Hepatocyte (in vitro differentiated cells): ENCODE results near the gene TRAPPC3L. TPM values are rescaled to one million over a fixed set of nuclear protein-coding genes. Genes with fewer than 3 reads are reported as not detected.

ENCODE experiments used
- DNase-seq: peaks from one replicate; pipeline ENCODE4 v3.0.0-alpha.2; 2016; ENCODE audit warnings: low spot score
- H2AFZ ChIP-seq: fragments of 200-600 bp; sonication (generic); 2 replicates; pipeline ENCODE4 v1.6.0; 2016; ENCODE audit warnings: antibody characterized with exemption, mild to moderate bottlenecking
- H3K27ac ChIP-seq: fragments of 200-600 bp; sonication (generic); 2 replicates; pipeline ENCODE4 v1.5.1; 2016; ENCODE audit warnings: mild to moderate bottlenecking
- H3K27me3 ChIP-seq: fragments of 200-600 bp; sonication (generic); 2 replicates; pipeline ENCODE4 v1.6.1; 2016
- H3K36me3 ChIP-seq: fragments of 200-600 bp; sonication (generic); replicated peaks from 2 replicates; pipeline ENCODE4 v1.5.1; 2016; ENCODE audit warnings: low read depth; ENCODE audit not compliant: insufficient read depth
- H3K4me1 ChIP-seq: fragments of 200-600 bp; sonication (generic); 2 replicates; pipeline ENCODE4 v1.5.1; 2016; ENCODE audit warnings: mild to moderate bottlenecking, moderate library complexity; ENCODE audit not compliant: insufficient read depth
- H3K4me2 ChIP-seq: fragments of 200-600 bp; sonication (generic); 2 replicates; pipeline ENCODE4 v1.6.0; 2016
- H3K4me3 ChIP-seq: fragments of 200-600 bp; sonication (generic); 2 replicates; pipeline ENCODE4 v1.5.1; 2016; ENCODE audit warnings: mild to moderate bottlenecking
- H3K79me2 ChIP-seq: fragments of 200-600 bp; sonication (generic); 2 replicates; pipeline ENCODE4 v1.6.0; 2017; ENCODE audit warnings: mild to moderate bottlenecking
- H3K9me2 ChIP-seq: fragments of 200-600 bp; sonication (generic); replicated peaks from 2 replicates; pipeline ENCODE4 v1.6.0; 2017; ENCODE audit warnings: mild to moderate bottlenecking; ENCODE audit not compliant: insufficient read depth
- H3K9me3 ChIP-seq: fragments of 200-600 bp; sonication (generic); 2 replicates; pipeline ENCODE4 v1.5.1; 2016; ENCODE audit warnings: low read depth, mild to moderate bottlenecking
- H4K20me1 ChIP-seq: fragments of 200-600 bp; sonication (generic); 2 replicates; pipeline ENCODE4 v1.6.0; 2016; ENCODE audit warnings: mild to moderate bottlenecking; ENCODE audit not compliant: insufficient read depth, poor library complexity, severe bottlenecking
- CTCF ChIP-seq: fragments of 200-600 bp; sonication (generic); IDR thresholded peaks from 2 replicates; pipeline ENCODE4 v1.5.1; 2016; ENCODE audit warnings: antibody characterized with exemption, mild to moderate bottlenecking; ENCODE audit not compliant: poor library complexity
- EZH2 ChIP-seq: fragments of 200-600 bp; sonication (generic); IDR thresholded peaks from 2 replicates; pipeline ENCODE4 v1.6.1; 2016; ENCODE audit warnings: antibody characterized with exemption, mild to moderate bottlenecking, borderline replicate concordance
- EZH2phosphoT487 ChIP-seq: fragments of 200-600 bp; sonication (generic); IDR thresholded peaks from one replicate; pipeline ENCODE4 v1.6.1; 2018; ENCODE audit warnings: antibody characterized with exemption, mild to moderate bottlenecking, low read depth, moderate library complexity; ENCODE audit not compliant: unreplicated experiment, severe bottlenecking
- WGBS: methylation state at CpG from one replicate; pipeline ENCODE4 v1.1.6; 2016; ENCODE audit warnings: low lambda C conversion rate; ENCODE audit errors: missing lambda C conversion rate; 5-methylcytosine and 5-hydroxymethylcytosine counted together
- polyA plus RNA-seq: library from polyadenylated mRNA; unstranded; fragments of >200 nt; fragmentation: Nextera tagmentation; extraction: Ambion mirVana; gene quantifications from 2 replicates; pipeline ENCODE4 v1.2.1, GENCODE V29; 2016
- total RNA-seq: library from RNA; depleted of rRNA; stranded (reverse); fragments of >200 nt; gene quantifications from 2 replicates; pipeline ENCODE4 v1.2.3, GENCODE V29; 2014

The TRAPPC3L gene
- total and polyA plus RNA-seq, 2 experiments from 2014 or later = 0.40 to 1.2 TPM

- H3K27ac ChIP-seq = peak overlapping the region; percentile 5
- H4K20me1 ChIP-seq = no peaks in the 10 kb centered on the region
- H3K36me3 ChIP-seq = no peaks in the 10 kb centered on the region
- H3K9me2 ChIP-seq = no peaks in the 10 kb centered on the region
- H3K4me2 ChIP-seq = no peak overlapping the region
- no peak for DNase-seq
- no peak overlapping the region for H2AFZ ChIP-seq
- H3K79me2 ChIP-seq = no peaks in the 10 kb centered on the region
- H3K4me3 ChIP-seq = no peak overlapping the region
- TF ChIP-seq EZH2 = no peak
- no peak for TF ChIP-seq CTCF
- no peak for TF ChIP-seq EZH2phosphoT487
- no peaks in the 10 kb centered on the region for H3K27me3 ChIP-seq
- peaks cover 12% of the 10 kb centered on the region for H3K4me1 ChIP-seq
- H3K9me3 ChIP-seq = no peaks in the 10 kb centered on the region
- 30% methylated on average over 1 of the region's 1 CpG for WGBS
These were observed 99.1 kb downstream of the TRAPPC3L start for GRCh38 chr6:116446399-116446798.

GRCh38 chr6:116445102-116445501 is 100.4 kb downstream of the TRAPPC3L start:
- no peak overlapping the region for H3K27ac ChIP-seq
- H3K36me3 ChIP-seq = no peaks in the 10 kb centered on the region
- H4K20me1 ChIP-seq = no peaks in the 10 kb centered on the region
- H3K79me2 ChIP-seq = no peaks in the 10 kb centered on the region
- no peak for DNase-seq
- no peaks in the 10 kb centered on the region for H3K9me2 ChIP-seq
- no peaks in the 10 kb centered on the region for H3K9me3 ChIP-seq
- peaks cover 12% of the 10 kb centered on the region for H3K4me1 ChIP-seq
- no peak overlapping the region for H2AFZ ChIP-seq
- no peak for TF ChIP-seq EZH2
- no peak for TF ChIP-seq EZH2phosphoT487
- TF ChIP-seq CTCF = no peak
- 79% methylated on average over 5 of the region's 5 CpGs for WGBS
- H3K4me3 ChIP-seq = no peak overlapping the region
- H3K4me2 ChIP-seq = no peak overlapping the region
- H3K27me3 ChIP-seq = no peaks in the 10 kb centered on the region

Other genes starting within 250 kb of the TRAPPC3L start
- 36.9 and 45.0 TPM in 2 replicates for gene DSE, start 174.7 kb downstream of the TRAPPC3L start, total RNA-seq
- gene DSE, start 174.7 kb downstream of the TRAPPC3L start, polyA plus RNA-seq = 19.9 and 22.4 TPM in 2 replicates
- 0.83 TPM in 1 of 2 replicates, not detected in the other for gene CALHM6, start 84.3 kb downstream of the TRAPPC3L start, total RNA-seq
- gene CALHM6, start 84.3 kb downstream of the TRAPPC3L start, polyA plus RNA-seq = 0.43 and 0.50 TPM in 2 replicates
- 1.2 and 1.7 TPM in 2 replicates for gene CALHM5, start 34.0 kb downstream of the TRAPPC3L start, total RNA-seq
- 0.46 and 0.62 TPM in 2 replicates for gene CALHM5, start 34.0 kb downstream of the TRAPPC3L start, polyA plus RNA-seq
- gene CALHM4, start 8.1 kb upstream of the TRAPPC3L start, total RNA-seq = not detected in 2 replicates
- gene CALHM4, start 8.1 kb upstream of the TRAPPC3L start, polyA plus RNA-seq = not detected in 2 replicates
- gene RWDD1, start 25.8 kb upstream of the TRAPPC3L start, total RNA-seq = 41.0 and 54.1 TPM in 2 replicates
- gene RWDD1, start 25.8 kb upstream of the TRAPPC3L start, polyA plus RNA-seq = 43.3 and 48.8 TPM in 2 replicates
- 0.12 and 0.83 TPM in 2 replicates for gene RSPH4A, start 70.8 kb upstream of the TRAPPC3L start, total RNA-seq
- gene RSPH4A, start 70.8 kb upstream of the TRAPPC3L start, polyA plus RNA-seq = 0.43 and 0.46 TPM in 2 replicates
- 17.0 and 20.4 TPM in 2 replicates for gene ZUP1, start 123.1 kb upstream of the TRAPPC3L start, total RNA-seq
- 6.3 and 10.1 TPM in 2 replicates for gene ZUP1, start 123.1 kb upstream of the TRAPPC3L start, polyA plus RNA-seq
- gene KPNA5, start 135.5 kb upstream of the TRAPPC3L start, total RNA-seq = 14.8 and 20.5 TPM in 2 replicates
- gene KPNA5, start 135.5 kb upstream of the TRAPPC3L start, polyA plus RNA-seq = 5.4 and 6.7 TPM in 2 replicates
- 4.5 and 8.0 TPM in 2 replicates for gene FAM162B, start 220.0 kb upstream of the TRAPPC3L start, total RNA-seq
- gene FAM162B, start 220.0 kb upstream of the TRAPPC3L start, polyA plus RNA-seq = 3.2 and 4.9 TPM in 2 replicates